GM12872 (cell line): ENCODE measurements around the gene DCAF7.

Experiments
- TF ChIP-seq, protein P1 (sequence below): IDR thresholded peaks from 3 replicates; pipeline ENCODE4 v1.5.1; 2011; ENCODE audit warnings: low read depth, mild to moderate bottlenecking, low read length, moderate library complexity; ENCODE audit not compliant: insufficient read depth

Gene DCAF7

DNA sequence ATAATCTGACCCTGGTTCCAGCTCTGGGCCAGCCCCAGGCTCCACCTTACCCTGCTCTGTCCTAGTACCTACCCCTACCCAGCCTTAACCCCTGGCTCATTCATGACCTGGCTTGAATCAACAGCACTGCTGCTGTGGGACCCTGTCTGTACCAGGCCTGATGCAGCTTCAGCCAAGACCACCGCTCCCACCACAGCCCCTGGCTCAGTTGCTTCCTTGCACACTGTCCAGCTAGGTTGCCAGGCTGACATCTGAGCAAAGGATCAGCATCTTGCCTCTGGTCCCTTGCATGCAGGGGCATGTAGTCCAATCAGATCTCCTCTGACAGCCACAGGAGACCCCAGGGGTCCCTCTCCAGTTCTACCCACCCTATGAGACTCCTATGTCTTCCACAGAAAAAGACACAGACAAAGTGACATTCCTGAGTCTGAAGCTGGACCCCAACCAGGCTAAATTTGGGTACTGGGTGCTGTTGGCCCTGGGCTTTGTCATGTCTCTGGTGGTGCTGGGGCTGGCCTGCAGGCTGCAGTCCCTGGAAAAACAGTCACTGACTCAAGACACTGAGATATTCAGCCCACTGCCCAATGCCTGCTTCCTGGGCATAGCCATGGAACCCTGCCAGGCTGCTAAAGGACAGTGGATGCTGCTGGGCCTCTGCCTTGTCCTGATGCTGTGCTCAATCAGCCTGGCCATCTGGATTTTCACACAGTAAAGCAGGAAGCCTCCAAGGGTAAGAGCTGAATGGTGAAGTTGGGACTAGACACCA, 31.0 kb upstream of the DCAF7 start:
- TF ChIP-seq, protein P1, sequence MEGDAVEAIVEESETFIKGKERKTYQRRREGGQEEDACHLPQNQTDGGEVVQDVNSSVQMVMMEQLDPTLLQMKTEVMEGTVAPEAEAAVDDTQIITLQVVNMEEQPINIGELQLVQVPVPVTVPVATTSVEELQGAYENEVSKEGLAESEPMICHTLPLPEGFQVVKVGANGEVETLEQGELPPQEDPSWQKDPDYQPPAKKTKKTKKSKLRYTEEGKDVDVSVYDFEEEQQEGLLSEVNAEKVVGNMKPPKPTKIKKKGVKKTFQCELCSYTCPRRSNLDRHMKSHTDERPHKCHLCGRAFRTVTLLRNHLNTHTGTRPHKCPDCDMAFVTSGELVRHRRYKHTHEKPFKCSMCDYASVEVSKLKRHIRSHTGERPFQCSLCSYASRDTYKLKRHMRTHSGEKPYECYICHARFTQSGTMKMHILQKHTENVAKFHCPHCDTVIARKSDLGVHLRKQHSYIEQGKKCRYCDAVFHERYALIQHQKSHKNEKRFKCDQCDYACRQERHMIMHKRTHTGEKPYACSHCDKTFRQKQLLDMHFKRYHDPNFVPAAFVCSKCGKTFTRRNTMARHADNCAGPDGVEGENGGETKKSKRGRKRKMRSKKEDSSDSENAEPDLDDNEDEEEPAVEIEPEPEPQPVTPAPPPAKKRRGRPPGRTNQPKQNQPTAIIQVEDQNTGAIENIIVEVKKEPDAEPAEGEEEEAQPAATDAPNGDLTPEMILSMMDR = no peak

DNA sequence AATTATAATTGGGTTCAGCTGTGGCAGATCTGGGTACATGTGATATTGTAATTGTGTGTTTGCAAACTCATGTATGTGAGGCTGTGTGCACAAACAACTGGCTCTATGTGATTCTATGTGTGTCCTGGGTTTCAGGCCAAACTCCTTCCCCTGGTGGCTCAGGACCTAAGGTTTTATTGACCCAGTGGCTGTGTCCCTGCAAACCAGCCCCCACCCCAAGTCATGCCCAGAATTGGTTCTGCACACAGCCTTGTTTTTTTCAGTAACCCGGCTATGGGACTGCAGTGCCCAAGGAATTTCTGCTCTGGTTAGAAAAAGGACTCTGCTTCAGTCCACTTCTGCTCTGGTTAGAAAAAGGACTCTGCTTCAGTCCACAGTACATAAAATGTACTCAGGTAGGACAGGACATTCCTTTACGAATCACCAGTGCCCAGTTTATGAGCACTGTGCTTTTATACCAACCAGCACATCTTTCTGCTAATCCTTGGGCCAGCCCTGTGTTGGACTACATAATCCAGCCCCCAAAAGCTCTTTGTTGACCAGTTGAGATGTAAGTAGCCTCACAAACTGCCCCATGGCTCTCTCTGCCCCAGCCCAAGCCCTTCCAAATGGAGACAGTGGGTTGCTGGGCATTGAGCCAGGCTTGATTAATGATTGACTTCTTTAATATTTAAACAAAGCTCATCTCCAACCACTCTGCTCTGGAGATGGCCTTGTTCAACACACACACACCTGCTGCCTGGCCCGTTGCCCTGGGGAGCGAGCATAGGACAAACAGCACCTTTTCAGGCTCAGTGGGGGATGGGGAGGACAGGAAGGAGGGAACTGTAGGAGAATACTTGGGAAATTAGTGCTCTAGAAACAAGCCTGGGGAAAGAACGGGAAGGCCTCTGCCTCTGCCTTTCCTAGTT, 30.1 kb upstream of the DCAF7 start:
- TF ChIP-seq, protein P1 = no peak

DNA sequence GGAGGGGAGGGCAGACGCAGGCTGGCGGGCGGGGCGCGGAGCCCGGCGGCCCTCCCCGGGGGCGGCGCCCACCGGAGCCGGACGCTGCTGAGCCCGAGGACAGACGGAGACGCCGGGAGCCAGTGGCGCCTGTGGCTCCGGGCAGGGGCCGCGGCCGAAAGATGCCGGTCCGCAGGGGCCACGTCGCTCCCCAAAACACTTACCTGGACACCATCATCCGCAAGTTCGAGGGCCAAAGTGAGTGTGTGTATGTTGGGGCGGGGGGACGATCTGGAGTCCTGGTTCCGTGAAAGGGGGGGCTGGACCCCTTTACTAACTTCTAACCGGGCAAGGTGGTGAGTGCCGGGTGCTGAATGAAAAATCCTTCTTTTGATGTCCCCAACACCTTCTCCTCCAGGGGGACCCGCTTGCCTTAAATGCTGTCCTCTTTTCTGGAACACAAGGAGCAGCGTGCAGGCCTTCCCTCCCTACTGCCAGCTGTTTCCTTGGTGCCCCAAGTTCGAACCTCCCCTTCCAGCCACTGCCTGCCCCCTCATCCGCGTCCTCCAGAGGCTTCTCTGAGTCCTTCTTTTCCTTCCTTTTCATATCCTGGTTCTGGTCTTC, 26.9 kb upstream of the DCAF7 start, which contains the start of gene KCNH6:
KCNH6 (plus strand) TSS at position 106 of the 603 bp plus-strand sequence; CDS start at position 162, 56 bp downstream.
- TF ChIP-seq, protein P1 = no peak

DNA sequence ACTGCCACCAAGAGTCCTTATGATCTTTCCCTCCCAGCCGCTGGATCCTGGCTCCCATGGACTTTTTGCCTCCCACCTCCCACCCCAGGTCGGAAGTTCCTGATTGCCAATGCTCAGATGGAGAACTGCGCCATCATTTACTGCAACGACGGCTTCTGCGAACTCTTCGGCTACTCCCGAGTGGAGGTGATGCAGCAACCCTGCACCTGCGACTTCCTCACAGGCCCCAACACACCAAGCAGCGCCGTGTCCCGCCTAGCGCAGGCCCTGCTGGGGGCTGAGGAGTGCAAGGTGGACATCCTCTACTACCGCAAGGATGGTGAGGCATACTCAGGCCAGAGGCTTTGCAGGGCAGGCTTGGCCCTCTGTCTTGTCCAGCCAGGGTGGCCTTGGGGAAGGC, 26.2 kb upstream of the DCAF7 start:
- TF ChIP-seq, protein P1 = no peak

DNA sequence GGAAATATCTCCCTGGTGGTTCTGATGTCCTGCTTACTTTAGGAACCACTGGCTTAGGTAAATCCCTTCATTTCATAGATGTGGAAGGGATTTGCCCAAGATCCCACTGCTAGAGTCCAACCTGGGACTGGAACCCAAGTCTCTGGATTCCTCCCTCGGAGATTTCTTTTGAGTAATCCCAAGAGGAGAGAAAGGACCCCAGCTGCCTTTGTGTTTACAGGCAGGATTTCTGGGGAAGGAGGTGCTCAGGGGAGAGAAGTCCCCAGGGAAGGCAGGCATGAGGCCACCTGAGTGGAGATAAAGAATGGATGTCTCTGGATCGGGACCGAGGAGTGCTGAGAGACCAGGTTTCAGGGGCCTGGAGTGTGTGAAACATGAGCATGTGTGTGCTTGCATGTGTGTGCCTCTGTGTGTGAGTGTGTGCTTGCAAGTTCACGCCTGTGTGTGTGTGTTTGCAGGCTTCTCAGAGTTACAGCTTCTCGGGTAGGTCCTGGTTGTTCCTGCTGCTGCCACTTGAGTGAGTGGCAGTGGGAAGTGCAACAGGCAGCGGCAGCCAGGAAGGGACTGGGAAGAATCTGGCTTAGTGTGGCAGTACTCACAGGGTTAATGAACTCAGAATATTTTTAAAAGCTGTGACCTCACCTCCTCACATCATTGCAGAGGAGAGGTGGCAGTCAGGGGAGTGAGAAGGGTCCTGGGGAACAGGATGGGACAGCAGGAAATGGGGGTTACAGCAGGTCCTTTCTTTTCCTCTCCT, 24.9 kb upstream of the DCAF7 start:
- TF ChIP-seq, protein P1 = no peak

DNA sequence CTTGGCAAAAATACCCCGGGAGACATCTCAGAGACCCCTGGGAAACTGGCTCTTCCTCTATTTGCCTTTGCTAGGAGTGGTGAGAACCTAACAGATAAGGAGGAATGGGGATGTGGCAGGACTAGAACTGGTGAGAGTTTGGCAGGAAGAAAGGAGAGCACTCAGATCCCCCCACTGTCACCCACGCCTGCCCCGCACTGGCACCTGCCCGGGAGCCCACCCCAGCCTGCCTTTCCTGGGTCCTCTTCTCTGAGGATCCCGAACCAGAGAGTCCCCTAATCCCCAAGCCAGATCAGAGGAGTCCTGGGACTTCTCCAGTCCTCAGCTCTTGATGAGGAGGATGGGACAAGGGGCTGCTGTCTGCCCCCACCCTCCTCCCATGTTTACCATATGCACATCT, 23.4 kb upstream of the DCAF7 start:
- TF ChIP-seq, protein P1 = no peak
